Upper lobe of right lung (tissue), 1 donor: ENCODE data around the gene SYT12. TPM values are rescaled to one million over a fixed set of nuclear protein-coding genes. Genes with fewer than 3 reads are reported as not detected.

Experiments used
- ATAC-seq: fragments of 200-7000 bp; cut with Tn5 transposase; one replicate; pipeline ENCODE4 v1.9.1; 2020; ENCODE audit warnings: mild to moderate bottlenecking, moderate library complexity
- DNase-seq: peaks from one replicate; pipeline ENCODE4 v3.0.0-alpha.2; 2020
- H3K27ac ChIP-seq: fragments of 200-600 bp; one replicate; pipeline ENCODE4 v1.8.0; 2022
- H3K27me3 ChIP-seq: fragments of 200-600 bp; one replicate; pipeline ENCODE4 v1.8.0; 2022; ENCODE audit warnings: mild to moderate bottlenecking
- H3K36me3 ChIP-seq: fragments of 200-600 bp; one replicate; pipeline ENCODE4 v1.8.0; 2022
- H3K4me1 ChIP-seq: fragments of 200-600 bp; one replicate; pipeline ENCODE4 v1.8.0; 2022
- H3K4me3 ChIP-seq: fragments of 200-600 bp; one replicate; pipeline ENCODE4 v1.8.0; 2022; ENCODE audit warnings: mild to moderate bottlenecking
- H3K9me3 ChIP-seq: fragments of 200-600 bp; one replicate; pipeline ENCODE4 v1.8.0; 2022
- CTCF ChIP-seq: fragments of 200-600 bp; IDR thresholded peaks from one replicate; pipeline ENCODE4 v1.8.0; 2022; ENCODE audit warnings: antibody characterized with exemption
- intact Hi-C: fragments of 100-400 bp; cut with DNase I; formaldehyde crosslinking; loops from one replicate; pipeline ENCODE4 v1.11.0; 2022
- total RNA-seq: library from RNA; stranded (reverse); fragmentation: NEBNext Ultra II Directional; extraction: Animal tissue kit (Norgen Biotek cat#: 25700); gene quantifications from one replicate; pipeline ENCODE4 v1.2.1, GENCODE V29; 2021
- donor health status: DM: no; HTN: yes; CAD: no; lungs with severe emphysema.

Gene SYT12
- total RNA-seq, 1 donor from 2014 or later, result not detected

- TF ChIP-seq CTCF, result no peak
- no peak for DNase-seq
- intact Hi-C loops, result no loop called here
- Histone ChIP-seq H3K4me1 (no peaks in the 10 kb centered on the region), H3K4me3 (no peak overlapping the region), H3K9me3 (no peaks in the 10 kb centered on the region), H3K36me3 (no peaks in the 10 kb centered on the region), H3K27ac (no peak overlapping the region), H3K27me3 (no peaks in the 10 kb centered on the region)
- ATAC-seq, result no peak
Measured at GRCh38 chr11:66992041-66992440, 30.9 kb upstream of the SYT12 start.

- DNase-seq (no peak), ATAC-seq (peak; percentile 60)
- Histone ChIP-seq H3K36me3 (no peaks in the 10 kb centered on the region), H3K4me3 (no peak overlapping the region), H3K27me3 (no peaks in the 10 kb centered on the region), H3K27ac (no peak overlapping the region), H3K4me1 (no peaks in the 10 kb centered on the region), H3K9me3 (no peaks in the 10 kb centered on the region)
- intact Hi-C loops, result no loop called here
- TF ChIP-seq CTCF, result no peak
Measured at GRCh38 chr11:66996609-66997273, 26.2 kb upstream of the SYT12 start.

GRCh38 chr11:66999555-66999954 lies 23.4 kb upstream of the SYT12 start:
- Histone ChIP-seq H3K27me3 (no peaks in the 10 kb centered on the region), H3K36me3 (no peaks in the 10 kb centered on the region), H3K4me1 (no peaks in the 10 kb centered on the region), H3K9me3 (no peaks in the 10 kb centered on the region), H3K4me3 (no peak overlapping the region), H3K27ac (no peak overlapping the region)
- ATAC-seq (no peak), DNase-seq (no peak)
- intact Hi-C loops, result no loop called here
- TF ChIP-seq CTCF, result no peak

GRCh38 chr11:67001332-67001731 lies 21.6 kb upstream of the SYT12 start:
- DNase-seq, result no peak
- Histone ChIP-seq H3K27ac (no peak overlapping the region), H3K4me3 (no peak overlapping the region), H3K27me3 (no peaks in the 10 kb centered on the region), H3K9me3 (no peaks in the 10 kb centered on the region), H3K4me1 (no peaks in the 10 kb centered on the region), H3K36me3 (no peaks in the 10 kb centered on the region)
- no peak for ATAC-seq
- intact Hi-C loops, result no loop called here
- no peak for TF ChIP-seq CTCF

- ATAC-seq (no peak), DNase-seq (no peak)
- Histone ChIP-seq H3K4me3 (no peak overlapping the region), H3K36me3 (no peaks in the 10 kb centered on the region), H3K27me3 (no peaks in the 10 kb centered on the region), H3K9me3 (no peaks in the 10 kb centered on the region), H3K27ac (no peak overlapping the region), H3K4me1 (no peaks in the 10 kb centered on the region)
- intact Hi-C loops, result no loop called here
- TF ChIP-seq CTCF, result no peak
Measured at GRCh38 chr11:67002297-67002913, 20.5 kb upstream of the SYT12 start.
